WTC11 (cell line): ENCODE results near the gene CUTA.

Source experiments
- CTCF ChIP-seq: fragments of 200-600 bp; IDR thresholded peaks from 2 replicates; pipeline ENCODE4 v1.8.0; 2022; ENCODE audit warnings: antibody characterized with exemption
- MAX ChIP-seq: sonication (generic); formaldehyde crosslinking; IDR thresholded peaks from 2 replicates; pipeline ENCODE4 v1.8.0; 2022; ENCODE audit warnings: mild to moderate bottlenecking, missing genetic modification reagents

GRCh38 chr6:33434961-33435360 is 17.1 kb upstream of the CUTA start:
- no peak for TF ChIP-seq CTCF
- TF ChIP-seq MAX (CRISPR knock-in tag): no peak
